PC-9 (cell line): ENCODE measurements around the gene OSGIN1. TPM values are rescaled to one million over a fixed set of nuclear protein-coding genes. Genes with fewer than 3 reads are reported as not detected.
A peak's percentile ranks its signal among the peaks of the same experiment; 100 is the strongest.

Experiments used
- BruUV-seq: library from RNA; stranded (reverse); fragments of 400-500 nt; replicated peaks from 2 replicates; lab custom pipeline; 2021; lab: Mats Ljungman, UMichigan
- CTCF ChIA-PET: fragments of 300-600 bp; sonication (Branson Sonifier 250); formaldehyde crosslinking; loops from one replicate; lab custom pipeline; 2022; ENCODE audit warnings: antibody characterized with exemption; lab: Charles Lee
- POLR2A ChIA-PET: fragments of 300-600 bp; sonication (Branson Sonifier 250); formaldehyde crosslinking; loops from one replicate; lab custom pipeline; 2022; ENCODE audit warnings: antibody characterized with exemption; ENCODE audit not compliant: unreplicated experiment; lab: Charles Lee
- DNase-seq, 2 experiments: peaks; one replicate each; pipeline versions ENCODE4 v3.0.0 to v3.0.0-alpha.2; 2015 to 2022; ENCODE audit warnings: mixed read lengths in 1 of 2
- H2AFZ ChIP-seq: fragments of 200-600 bp; sonication (generic); 2 replicates; pipeline ENCODE4 v1.8.1; 2017; ENCODE audit warnings: antibody characterized with exemption
- H3F3A ChIP-seq: fragments of 200-600 bp; sonication (generic); 2 replicates; pipeline ENCODE4 v1.8.1; 2017; ENCODE audit warnings: antibody characterized with exemption, mild to moderate bottlenecking, low read depth; ENCODE audit not compliant: insufficient read depth
- H3K27ac ChIP-seq: fragments of 200-600 bp; sonication (generic); 2 replicates; pipeline ENCODE4 v1.6.1; 2016; ENCODE audit warnings: mixed run types
- H3K27me3 ChIP-seq: fragments of 200-600 bp; sonication (generic); 2 replicates; pipeline ENCODE4 v1.6.1; 2016; ENCODE audit warnings: low read depth, mixed run types; ENCODE audit not compliant: insufficient read depth
- H3K36me3 ChIP-seq: fragments of 200-600 bp; sonication (generic); 2 replicates; pipeline ENCODE4 v1.6.1; 2016; ENCODE audit warnings: low read depth, mixed run types
- H3K4me1 ChIP-seq: fragments of 200-600 bp; sonication (generic); replicated peaks from 2 replicates; pipeline ENCODE4 v1.6.1; 2016; ENCODE audit warnings: mixed run types; ENCODE audit not compliant: insufficient read depth
- H3K4me2 ChIP-seq: fragments of 200-600 bp; sonication (generic); 2 replicates; pipeline ENCODE4 v1.6.1; 2017; ENCODE audit warnings: mixed run types
- H3K4me3 ChIP-seq: fragments of 200-600 bp; sonication (generic); 2 replicates; pipeline ENCODE4 v1.6.1; 2016; ENCODE audit warnings: mixed run types
- H3K79me2 ChIP-seq: fragments of 200-600 bp; sonication (generic); 2 replicates; pipeline ENCODE4 v1.6.1; 2017; ENCODE audit warnings: low read depth, mixed run types
- H3K9me2 ChIP-seq: fragments of 200-600 bp; sonication (generic); 2 replicates; pipeline ENCODE4 v1.8.1; 2017; ENCODE audit warnings: mild to moderate bottlenecking; ENCODE audit not compliant: insufficient read depth
- H3K9me3 ChIP-seq: fragments of 200-600 bp; sonication (generic); 2 replicates; pipeline ENCODE4 v1.8.1; 2016; ENCODE audit warnings: low read depth; ENCODE audit not compliant: insufficient read depth
- H4K20me1 ChIP-seq: fragments of 200-600 bp; sonication (generic); 2 replicates; pipeline ENCODE4 v1.8.1; 2017; ENCODE audit not compliant: insufficient read depth
- CTCF ChIP-seq: fragments of 200-600 bp; sonication (generic); conservative IDR thresholded peaks from 2 replicates; pipeline ENCODE4 v1.6.1; 2017; ENCODE audit warnings: mixed run types, antibody characterized with exemption, mild to moderate bottlenecking, moderate library complexity
- EZH2 ChIP-seq: fragments of 200-600 bp; sonication (generic); IDR thresholded peaks from 2 replicates; pipeline ENCODE4 v1.8.0; 2017; ENCODE audit warnings: antibody characterized with exemption, low read depth
- intact Hi-C: fragments of 100-400 bp; cut with micrococcal nuclease; formaldehyde crosslinking; loops from one replicate; pipeline ENCODE4 v1.10.0; 2022; ENCODE audit not compliant: unreplicated experiment
- total RNA-seq: library from RNA; stranded (reverse); gene quantifications from 2 replicates; pipeline ENCODE4 v1.2.3, GENCODE V29; 2021

The OSGIN1 gene
- total RNA-seq, 1 experiment from 2014 or later: 44.8 TPM

GRCh38 chr16:83956336-83957289 lies 3.6 kb downstream of the OSGIN1 start:
- Histone ChIP-seq H3F3A (peaks cover 8% of the 10 kb centered on the region; the same call in 1 of the 2 replicates), H3K4me2 (no peak overlapping the region), H3K79me2 (peaks cover 30% of the 10 kb centered on the region), H3K27ac (no peak overlapping the region), H3K9me3 (no peaks in the 10 kb centered on the region), H2AFZ (no peak overlapping the region), H4K20me1 (peaks cover 34% of the 10 kb centered on the region), H3K4me3 (no peak overlapping the region), H3K4me1 (peaks cover 22% of the 10 kb centered on the region), H3K27me3 (no peaks in the 10 kb centered on the region), H3K9me2 (no peaks in the 10 kb centered on the region), H3K36me3 (0 out of 2 replicates have a peak, but pooled peaks cover 6% of the 10 kb centered on the region)
- intact Hi-C loops: loop anchor here (1.0 to 10.0 kb wide), 3 partner anchors 86 to 132 kb away; partner anchors contain the start of gene SLC38A8
- POLR2A ChIA-PET: interaction anchor here (0.7 kb wide), 1 partner anchor 109 kb away, joined by 3 read pairs; no protein-coding TSS in a partner anchor
- TF ChIP-seq EZH2 (no peak), CTCF (peak; percentile 88)
- CTCF ChIA-PET: interaction anchor here (0.9 kb wide), 1 partner anchor 107 kb away, joined by 3 read pairs; no protein-coding TSS in a partner anchor
- no TSS peak for BruUV-seq
- peak; percentile 61 to 71 for DNase-seq

GRCh38 chr16:83957296-83957855 lies 4.3 kb downstream of the OSGIN1 start:
- no peak overlapping the region for H3K27ac ChIP-seq
- DNase-seq: no peak
- POLR2A ChIA-PET: interaction anchor here (0.7 kb wide), 1 partner anchor 31 kb away, joined by 12 read pairs; no protein-coding TSS in a partner anchor
- H3K9me2 ChIP-seq: no peaks in the 10 kb centered on the region
- H3K4me2 ChIP-seq: no peak overlapping the region
- TF ChIP-seq CTCF: no peak
- no peak for TF ChIP-seq EZH2
- BruUV-seq: no TSS peak
- H3K36me3 ChIP-seq: 0 out of 2 replicates have a peak, but pooled peaks cover 6% of the 10 kb centered on the region
- peaks cover 30% of the 10 kb centered on the region for H3K79me2 ChIP-seq
- no peaks in the 10 kb centered on the region for H3K27me3 ChIP-seq
- peaks cover 34% of the 10 kb centered on the region for H4K20me1 ChIP-seq
- CTCF ChIA-PET: no interaction called here
- no peak overlapping the region for H2AFZ ChIP-seq
- H3F3A ChIP-seq: peaks cover 4% of the 10 kb centered on the region; the same call in 1 of the 2 replicates
- peaks cover 18% of the 10 kb centered on the region for H3K4me1 ChIP-seq
- no peaks in the 10 kb centered on the region for H3K9me3 ChIP-seq
- intact Hi-C loops: loop anchor here (5.0 to 10.0 kb wide), 2 partner anchors 85 to 133 kb away; partner anchors contain the start of gene SLC38A8
- H3K4me3 ChIP-seq: no peak overlapping the region
